Measurements from ENCODE around the gene IGFBP2. TPM values are rescaled to one million over a fixed set of nuclear protein-coding genes. Genes with fewer than 3 reads are reported as not detected.
A peak's percentile ranks its signal among the peaks of the same experiment; 100 is the strongest.

IGFBP2 gene
- total RNA-seq, 1 donor from 2014 or later = 41.1 TPM

GRCh38 chr2:216617159-216617815 is 15.9 kb upstream of the IGFBP2 start:
- no peaks in the 10 kb centered on the region for H3K27me3 ChIP-seq (ENCODE audit: control insufficient read depth, insufficient read depth, low read length)
- no peak for FAIRE-seq
- DNase-seq (ENCODE audit: low read depth) = no peak
- no peaks in the 10 kb centered on the region for H3K36me3 ChIP-seq (ENCODE audit: control insufficient read depth, insufficient read depth, low read length)
- no peak overlapping the region for H3K4me3 ChIP-seq (ENCODE audit: low read depth, low read length)
- no peak for TF ChIP-seq CTCF (IDR thresholded peaks at IDR 0.05; ENCODE audit: insufficient read depth, low read length, severe bottlenecking)

- Histone ChIP-seq H3K27me3 (ENCODE audit: control insufficient read depth, insufficient read depth, low read length) (no peaks in the 10 kb centered on the region), H3K36me3 (ENCODE audit: control insufficient read depth, insufficient read depth, low read length) (no peaks in the 10 kb centered on the region), H3K4me3 (ENCODE audit: low read depth, low read length) (no peak overlapping the region)
- TF ChIP-seq CTCF (IDR thresholded peaks at IDR 0.05; ENCODE audit: insufficient read depth, low read length, severe bottlenecking) = no peak
- FAIRE-seq (no peak), DNase-seq (ENCODE audit: low read depth) (no peak)
Observed at GRCh38 chr2:216618785-216619184, 14.4 kb upstream of the IGFBP2 start.

GRCh38 chr2:216619411-216620393 is 13.5 kb upstream of the IGFBP2 start:
- Histone ChIP-seq H3K27me3 (ENCODE audit: control insufficient read depth, insufficient read depth, low read length) (no peaks in the 10 kb centered on the region), H3K4me3 (ENCODE audit: low read depth, low read length) (no peak overlapping the region), H3K36me3 (ENCODE audit: control insufficient read depth, insufficient read depth, low read length) (no peaks in the 10 kb centered on the region)
- no peak for FAIRE-seq
- no peak for TF ChIP-seq CTCF (IDR thresholded peaks at IDR 0.05; ENCODE audit: insufficient read depth, low read length, severe bottlenecking)
- DNase-seq (ENCODE audit: low read depth) = peak; percentile 56

- no peaks in the 10 kb centered on the region for H3K36me3 ChIP-seq (ENCODE audit: control insufficient read depth, insufficient read depth, low read length)
- DNase-seq (ENCODE audit: low read depth) = no peak
- H3K4me3 ChIP-seq (ENCODE audit: low read depth, low read length) = no peak overlapping the region
- H3K27me3 ChIP-seq (ENCODE audit: control insufficient read depth, insufficient read depth, low read length) = no peaks in the 10 kb centered on the region
- no peak for TF ChIP-seq CTCF (IDR thresholded peaks at IDR 0.05; ENCODE audit: insufficient read depth, low read length, severe bottlenecking)
- no peak for FAIRE-seq
Observed at GRCh38 chr2:216620786-216621185, 12.4 kb upstream of the IGFBP2 start.

- Histone ChIP-seq H3K4me3 (ENCODE audit: low read depth, low read length) (no peak overlapping the region), H3K27me3 (ENCODE audit: control insufficient read depth, insufficient read depth, low read length) (no peaks in the 10 kb centered on the region), H3K36me3 (ENCODE audit: control insufficient read depth, insufficient read depth, low read length) (no peaks in the 10 kb centered on the region)
- FAIRE-seq (no peak), DNase-seq (ENCODE audit: low read depth) (no peak)
- no peak for TF ChIP-seq CTCF (IDR thresholded peaks at IDR 0.05; ENCODE audit: insufficient read depth, low read length, severe bottlenecking)
Observed at GRCh38 chr2:216621292-216621691, 11.9 kb upstream of the IGFBP2 start.

All from bronchial epithelial cell (primary cell).